Measurements from ENCODE around the gene LILRA6. TPM values are rescaled to one million over a fixed set of nuclear protein-coding genes. Genes with fewer than 3 reads are reported as not detected.

LILRA6 gene
- polyA plus RNA-seq, 3 donors, result 65.7 to 150 (median 143) TPM

- Mint-ChIP-seq H3K36me3 (peaks cover 47 to 56% of the 10 kb centered on the region in 2 donors), H3K27me3 (ENCODE audit: low read depth in 3 of 3) (peaks cover 0 to 3% (median 1%) of the 10 kb centered on the region in 3 donors), H3K9me3 (peaks cover 0 to 2% (median 0%) of the 10 kb centered on the region in 7 donors), H3K27ac (peak overlapping the region; percentile 99 to 100 (median 100)), H3K4me1 (peaks cover 36% of the 10 kb centered on the region), H3K4me3 (peak overlapping the region; percentile 93 to 95)
- Histone ChIP-seq H3K36me3 (replicated peaks in 1 of 2; ENCODE audit: control insufficient read depth in 1 of 2, insufficient read depth in 2 of 2, low read length in 2 of 2) (peaks cover 34 to 49% of the 10 kb centered on the region in 2 donors), H3K27me3 (ENCODE audit: control insufficient read depth in 2 of 2, insufficient read depth in 2 of 2, low read length in 2 of 2) (no peaks in the 10 kb centered on the region), H4K20me1 (ENCODE audit: insufficient read depth, low read length) (peaks cover 46% of the 10 kb centered on the region), H3K4me3 (replicated peaks in 1 of 3; ENCODE audit: low read depth in 2 of 3, low read length in 3 of 3) (peak overlapping the region; percentile 63 to 97 (median 89)), H3K4me1 (ENCODE audit: control insufficient read depth in 1 of 2, insufficient read depth in 2 of 2, low read length in 2 of 2) (peaks cover 30 to 47% of the 10 kb centered on the region in 2 donors), H2AFZ (ENCODE audit: insufficient read depth, low read depth, low read length, poor library complexity, severe bottlenecking) (peak overlapping the region; percentile 73), H3K79me2 (ENCODE audit: insufficient read depth, low read length) (peaks cover 50% of the 10 kb centered on the region), H3K9ac (ENCODE audit: insufficient read depth, low read length, poor library complexity, severe bottlenecking) (peak overlapping the region; percentile 93), H3K27ac (ENCODE audit: low read depth in 1 of 2, low read length in 2 of 2) (peak overlapping the region; percentile 98 to 99), H3K9me3 (replicated peaks in 1 of 2; ENCODE audit: control insufficient read depth in 1 of 2, insufficient read depth in 1 of 2, low read length in 2 of 2) (no peaks in the 10 kb centered on the region), H3K4me2 (replicated peaks; ENCODE audit: extremely low read depth, low read length, poor library complexity, severe bottlenecking) (peak overlapping the region; percentile 99)
- no peak for TF ChIP-seq CTCF (IDR thresholded peaks at IDR 0.05)
- DNase-seq, result peak; percentile 100
- WGBS (ENCODE audit: insufficient coverage), result under 1% methylated on average over 55 of the region's 65 CpGs
- intact Hi-C loops (cut with micrococcal nuclease), result loop anchor here (2.0 to 10.0 kb wide), 3 partner anchors 31 to 1465 kb away; partner anchors contain the start of genes LENG1 (in 1 of the 2), LENG8 (in 1 of the 2) and U2AF2 (in 1 of the 2)
These were observed 52.7 kb downstream of the LILRA6 start for GRCh38 chr19:54189735-54190502.

- peak within 1 kb of the TSS; percentile 98 to 99 for H3K27ac ChIP-seq (ENCODE audit: low read depth in 1 of 2, low read length in 2 of 2)
- no peak for DNase-seq
- H3K36me3 ChIP-seq (replicated peaks in 1 of 2; ENCODE audit: control insufficient read depth in 1 of 2, insufficient read depth in 2 of 2, low read length in 2 of 2), result peaks cover 31 to 44% of the 10 kb centered on the region in 2 donors
- H3K4me1 ChIP-seq (ENCODE audit: control insufficient read depth in 1 of 2, insufficient read depth in 2 of 2, low read length in 2 of 2), result peaks cover 30 to 47% of the 10 kb centered on the region in 2 donors
- H3K79me2 ChIP-seq (ENCODE audit: insufficient read depth, low read length), result peaks cover 50% of the 10 kb centered on the region
- Mint-ChIP-seq H3K36me3 (peaks cover 44 to 54% of the 10 kb centered on the region in 2 donors), H3K4me1 (peaks cover 36% of the 10 kb centered on the region), H3K27me3 (ENCODE audit: low read depth in 3 of 3) (peaks cover 0 to 3% (median 1%) of the 10 kb centered on the region in 3 donors), H3K9me3 (peaks cover 0 to 2% (median 0%) of the 10 kb centered on the region in 7 donors), H3K27ac (peak within 1 kb of the TSS; percentile 99 to 100 (median 100)), H3K4me3 (peak within 1 kb of the TSS; percentile 93 to 95)
- no peaks in the 10 kb centered on the region for H3K27me3 ChIP-seq (ENCODE audit: control insufficient read depth in 2 of 2, insufficient read depth in 2 of 2, low read length in 2 of 2)
- intact Hi-C loops (cut with micrococcal nuclease), result no loop called here
- peaks cover 46% of the 10 kb centered on the region for H4K20me1 ChIP-seq (ENCODE audit: insufficient read depth, low read length)
- H3K9me3 ChIP-seq (replicated peaks in 1 of 2; ENCODE audit: control insufficient read depth in 1 of 2, insufficient read depth in 1 of 2, low read length in 2 of 2), result no peaks in the 10 kb centered on the region
- TF ChIP-seq CTCF (IDR thresholded peaks at IDR 0.05), result no peak
- peak within 1 kb of the TSS; percentile 73 for H2AFZ ChIP-seq (ENCODE audit: insufficient read depth, low read depth, low read length, poor library complexity, severe bottlenecking)
- H3K9ac ChIP-seq (ENCODE audit: insufficient read depth, low read length, poor library complexity, severe bottlenecking), result peak within 1 kb of the TSS; percentile 93
- peak within 1 kb of the TSS; percentile 99 for H3K4me2 ChIP-seq (replicated peaks; ENCODE audit: extremely low read depth, low read length, poor library complexity, severe bottlenecking)
- whole genome bisulfite sequencing (ENCODE audit: insufficient coverage), result under 1% methylated on average over 58 of the region's 64 CpGs
- H3K4me3 ChIP-seq (replicated peaks in 1 of 3; ENCODE audit: low read depth in 2 of 3, low read length in 3 of 3), result peak within 1 kb of the TSS; percentile 63 to 97 (median 89)
These were observed 53.4 kb downstream of the LILRA6 start, which contains the start of gene MBOAT7 for GRCh38 chr19:54189145-54189734. TSS of gene MBOAT7 (minus strand) at chr19:54189580. CDS start at chr19:54188508, 1,072 bp downstream.
